GM23248 (cell line): ENCODE data around the gene COPS2. TPM values are rescaled to one million over a fixed set of nuclear protein-coding genes. Genes with fewer than 3 reads are reported as not detected.

Experiments used
- DNase-seq: peaks from one replicate; pipeline ENCODE4 v3.0.0-alpha.2; 2015
- H2AFZ ChIP-seq: fragments of 200-600 bp; sonication (generic); 2 replicates; pipeline ENCODE4 v1.6.1; 2016; ENCODE audit warnings: antibody characterized with exemption
- H3F3A ChIP-seq: fragments of 200-600 bp; sonication (generic); 2 replicates; pipeline ENCODE4 v1.6.1; 2016; ENCODE audit warnings: mild to moderate bottlenecking, antibody characterized with exemption, mixed run types; ENCODE audit not compliant: insufficient read depth
- H3K27ac ChIP-seq: fragments of 200-600 bp; sonication (generic); 2 replicates; pipeline ENCODE4 v1.5.1; 2016; ENCODE audit warnings: mild to moderate bottlenecking
- H3K27me3 ChIP-seq: fragments of 200-600 bp; sonication (generic); replicated peaks from 2 replicates; pipeline ENCODE4 v1.6.1; 2016; ENCODE audit warnings: mild to moderate bottlenecking; ENCODE audit not compliant: insufficient read depth
- H3K36me3 ChIP-seq: fragments of 200-600 bp; sonication (generic); 2 replicates; pipeline ENCODE4 v1.6.1; 2016; ENCODE audit warnings: low read depth, mild to moderate bottlenecking
- H3K4me1 ChIP-seq: fragments of 200-600 bp; sonication (generic); 2 replicates; pipeline ENCODE4 v1.6.1; 2016; ENCODE audit warnings: mild to moderate bottlenecking; ENCODE audit not compliant: insufficient read depth
- H3K4me2 ChIP-seq: fragments of 200-600 bp; sonication (generic); one replicate; pipeline ENCODE4 v1.6.1; 2016; ENCODE audit warnings: mild to moderate bottlenecking; ENCODE audit not compliant: unreplicated experiment
- H3K4me3 ChIP-seq: fragments of 200-600 bp; sonication (generic); 2 replicates; pipeline ENCODE4 v1.5.1; 2016; ENCODE audit warnings: mild to moderate bottlenecking
- H3K79me2 ChIP-seq: fragments of 200-600 bp; sonication (generic); 2 replicates; pipeline ENCODE4 v1.6.1; 2016; ENCODE audit warnings: mild to moderate bottlenecking; ENCODE audit not compliant: insufficient read depth
- H3K9ac ChIP-seq: fragments of 200-600 bp; sonication (generic); 2 replicates; pipeline ENCODE4 v1.6.1; 2016; ENCODE audit warnings: mild to moderate bottlenecking
- H3K9me2 ChIP-seq: fragments of 200-600 bp; sonication (generic); 2 replicates; pipeline ENCODE4 v1.6.1; 2016; ENCODE audit warnings: mixed run types, mild to moderate bottlenecking, moderate library complexity; ENCODE audit not compliant: insufficient read depth
- H3K9me3 ChIP-seq: fragments of 200-600 bp; sonication (generic); one replicate; pipeline ENCODE4 v1.6.1; 2017; ENCODE audit warnings: low read depth
- H4K20me1 ChIP-seq: fragments of 200-600 bp; sonication (generic); 2 replicates; pipeline ENCODE4 v1.6.0; 2016; ENCODE audit not compliant: insufficient read depth
- EZH2 ChIP-seq: fragments of 200-600 bp; sonication (generic); IDR thresholded peaks from 2 replicates; pipeline ENCODE4 v1.6.1; 2018; ENCODE audit warnings: antibody characterized with exemption, mild to moderate bottlenecking; ENCODE audit not compliant: insufficient read depth, poor library complexity, severe bottlenecking
- EZH2phosphoT487 ChIP-seq: fragments of 200-600 bp; sonication (generic); IDR thresholded peaks from 2 replicates; pipeline ENCODE4 v1.6.1; 2018; ENCODE audit warnings: antibody characterized with exemption, moderate library complexity, mild to moderate bottlenecking, low read depth; ENCODE audit not compliant: insufficient read depth
- WGBS, 2 experiments: methylation state at CpG; one replicate each; pipeline ENCODE4 v1.1.6; 2015 to 2017; ENCODE audit warnings: low lambda C conversion rate in 2 of 2, low coverage in 1 of 2; ENCODE audit errors: missing lambda C conversion rate in 2 of 2; 5-methylcytosine and 5-hydroxymethylcytosine counted together
- in situ Hi-C: fragments of 300-500 bp; cut with MboI; formaldehyde crosslinking; loops from 2 replicates; pipeline ENCODE4 v1.15.0; 2020
- polyA plus RNA-seq: library from polyadenylated mRNA; unstranded; fragments of >200 nt; fragmentation: Nextera tagmentation; extraction: Ambion mirVana; gene quantifications from 2 replicates; pipeline ENCODE4 v1.2.1, GENCODE V29; 2016
- total RNA-seq: library from RNA; depleted of rRNA; stranded (reverse); fragments of >200 nt; shearing (Covaris generic); gene quantifications from 2 replicates; pipeline ENCODE4 v1.2.3, GENCODE V29; 2014

Gene COPS2
- total and polyA plus RNA-seq, 2 experiments from 2014 or later = 58.0 to 60.1 TPM

DNA sequence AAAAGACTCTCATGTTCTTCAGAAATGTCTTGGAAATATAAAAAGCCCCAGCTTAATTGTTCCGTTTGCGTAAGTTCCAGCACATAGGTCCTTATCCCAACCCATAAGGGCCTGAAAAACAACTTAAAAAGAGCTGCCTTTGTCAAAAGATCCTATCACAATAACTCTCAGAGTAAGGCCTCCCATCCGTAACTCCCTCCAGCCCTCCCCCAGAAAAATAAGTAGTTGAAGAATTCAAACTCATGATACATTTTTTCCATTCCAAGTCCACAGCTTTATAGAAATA lies 71.2 kb downstream of the COPS2 start:
- no peak for DNase-seq
- Histone ChIP-seq H3F3A (peaks cover 30% of the 10 kb centered on the region), H3K9ac (peak overlapping the region; percentile 63; the same call in 1 of the 2 replicates), H3K27ac (peak overlapping the region; percentile 89), H3K9me3 (no peaks in the 10 kb centered on the region), H3K36me3 (no peaks in the 10 kb centered on the region), H3K9me2 (no peaks in the 10 kb centered on the region), H3K4me1 (peaks cover 31% of the 10 kb centered on the region), H3K27me3 (no peaks in the 10 kb centered on the region), H4K20me1 (no peaks in the 10 kb centered on the region), H3K79me2 (no peaks in the 10 kb centered on the region), H2AFZ (peak overlapping the region; percentile 33; the same call in 1 of the 2 replicates), H3K4me2 (no peak overlapping the region), H3K4me3 (no peak overlapping the region)
- WGBS, 2 experiments = 92 to 98% methylated on average over 3 of the region's 3 CpGs
- in situ Hi-C loops = no loop called here
- TF ChIP-seq EZH2 (no peak), EZH2phosphoT487 (no peak)

DNA sequence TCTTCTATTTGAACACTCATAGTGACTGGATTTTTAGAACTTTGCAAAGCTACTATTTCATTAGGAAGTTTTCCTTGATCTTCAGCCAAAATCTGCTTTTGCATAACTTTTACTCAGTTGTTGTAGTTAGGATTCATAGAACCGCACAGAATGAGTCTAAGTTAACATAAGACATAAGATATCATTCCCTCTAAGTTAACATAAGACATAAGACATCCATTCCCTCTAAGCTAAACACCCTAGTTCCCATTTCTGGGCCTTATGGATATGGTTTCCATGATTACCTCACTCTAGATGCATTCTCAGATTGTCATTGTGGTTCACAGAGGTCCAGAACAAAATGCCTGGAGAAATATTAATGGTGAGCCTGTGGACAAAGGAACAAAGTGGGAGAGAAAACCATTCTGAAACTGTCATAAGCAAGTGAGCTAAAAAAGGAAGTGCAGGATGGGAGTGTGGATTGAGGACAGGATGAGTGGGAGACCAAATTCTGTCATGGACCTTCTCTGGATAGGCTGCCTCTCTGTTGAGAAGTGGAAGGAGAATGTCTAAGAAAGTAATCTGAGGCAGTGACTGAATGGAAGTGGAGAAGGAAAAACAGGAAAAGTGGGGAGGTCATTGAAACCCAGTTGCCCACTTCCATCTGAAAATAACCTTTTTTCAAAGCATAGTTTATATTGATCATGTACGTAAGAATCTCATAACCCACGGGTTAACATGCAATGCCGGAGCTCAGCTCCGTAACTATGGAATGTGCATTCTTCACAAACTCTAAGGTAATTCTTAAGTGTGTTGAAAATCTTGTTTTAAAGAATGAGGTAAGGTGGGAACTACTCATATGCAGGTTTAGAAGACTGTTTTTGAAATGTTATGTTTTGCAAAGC lies 71.8 kb downstream of the COPS2 start:
- H2AFZ ChIP-seq = peak overlapping the region; percentile 33
- peak; percentile 76 for DNase-seq
- H3K9me2 ChIP-seq = no peaks in the 10 kb centered on the region
- peaks cover 30% of the 10 kb centered on the region for H3F3A ChIP-seq
- H3K79me2 ChIP-seq = no peaks in the 10 kb centered on the region
- peak overlapping the region; percentile 63 for H3K9ac ChIP-seq
- no peaks in the 10 kb centered on the region for H4K20me1 ChIP-seq
- WGBS, 2 experiments = 63 to 73% methylated on average over 5 of the region's 5 CpGs
- in situ Hi-C loops = no loop called here
- no peaks in the 10 kb centered on the region for H3K36me3 ChIP-seq
- H3K9me3 ChIP-seq = no peaks in the 10 kb centered on the region
- H3K4me2 ChIP-seq = peak overlapping the region; percentile 55
- peaks cover 31% of the 10 kb centered on the region for H3K4me1 ChIP-seq
- peak overlapping the region; percentile 6; the same call in 1 of the 2 replicates for H3K4me3 ChIP-seq
- no peaks in the 10 kb centered on the region for H3K27me3 ChIP-seq
- TF ChIP-seq EZH2phosphoT487 (no peak), EZH2 (no peak)
- peak overlapping the region; percentile 89 for H3K27ac ChIP-seq

- no peaks in the 10 kb centered on the region for H4K20me1 ChIP-seq
- peak overlapping the region; percentile 6; the same call in 1 of the 2 replicates for H3K4me3 ChIP-seq
- no peaks in the 10 kb centered on the region for H3K9me2 ChIP-seq
- peak; percentile 92 for DNase-seq
- 5 to 13% methylated on average over 1 of the region's 1 CpG for WGBS, 2 experiments
- H3K4me1 ChIP-seq = peaks cover 31% of the 10 kb centered on the region
- in situ Hi-C loops = no loop called here
- peak overlapping the region; percentile 55 for H3K4me2 ChIP-seq
- peaks cover 30% of the 10 kb centered on the region for H3F3A ChIP-seq
- H3K27ac ChIP-seq = peak overlapping the region; percentile 89
- TF ChIP-seq EZH2 (no peak), EZH2phosphoT487 (no peak)
- H3K9me3 ChIP-seq = no peaks in the 10 kb centered on the region
- no peaks in the 10 kb centered on the region for H3K27me3 ChIP-seq
- peak overlapping the region; percentile 63 for H3K9ac ChIP-seq
- H2AFZ ChIP-seq = peak overlapping the region; percentile 33
- H3K36me3 ChIP-seq = no peaks in the 10 kb centered on the region
- H3K79me2 ChIP-seq = no peaks in the 10 kb centered on the region
Measured at GRCh38 chr15:49082960-49083359, 72.4 kb downstream of the COPS2 start.

GRCh38 chr15:49079340-49080039 lies 75.9 kb downstream of the COPS2 start:
- Histone ChIP-seq H3K79me2 (no peaks in the 10 kb centered on the region), H3K4me1 (peaks cover 30% of the 10 kb centered on the region), H3K9ac (no peak overlapping the region), H3K27me3 (no peaks in the 10 kb centered on the region), H3K4me3 (no peak overlapping the region), H3K4me2 (no peak overlapping the region), H3K9me2 (no peaks in the 10 kb centered on the region), H3F3A (peaks cover 21% of the 10 kb centered on the region), H3K27ac (no peak overlapping the region), H3K36me3 (no peaks in the 10 kb centered on the region), H3K9me3 (no peaks in the 10 kb centered on the region), H2AFZ (no peak overlapping the region), H4K20me1 (no peaks in the 10 kb centered on the region)
- DNase-seq = no peak
- TF ChIP-seq EZH2phosphoT487 (no peak), EZH2 (no peak)
- 90 to 96% methylated on average over 21 to 23 of the region's 23 CpGs for WGBS, 2 experiments
- in situ Hi-C loops = no loop called here
